Measurements from ENCODE around the gene PAQR3. TPM values are rescaled to one million over a fixed set of nuclear protein-coding genes. Genes with fewer than 3 reads are reported as not detected.

PAQR3 gene
- total and polyA plus RNA-seq, 2 of the 4 experiments (the other 2 are of a cell fraction) = 11.5 to 11.8 TPM

- TF ChIP-seq ELK1 (IDR thresholded peaks at IDR 0.05; ENCODE audit: borderline replicate concordance, low read depth, low read length) (no peak), CEBPB (IDR thresholded peaks at IDR 0.05; ENCODE audit: low read depth, low read length) (no peak), MAZ (IDR thresholded peaks at IDR 0.05; ENCODE audit: borderline replicate concordance, low read depth, low read length) (no peak), RAD21 (IDR thresholded peaks at IDR 0.05; ENCODE audit: low read length) (no peak), CHD1 (IDR thresholded peaks at IDR 0.05; ENCODE audit: low read depth, low read length) (no peak), MAFK (IDR thresholded peaks at IDR 0.05; ENCODE audit: low read depth, low read length) (no peak), NFE2L2 (IDR thresholded peaks at IDR 0.05; ENCODE audit: low read depth, low read length) (no peak), FOS (IDR thresholded peaks at IDR 0.05; ENCODE audit: low read depth, low read length) (no peak), RFX5 (IDR thresholded peaks at IDR 0.05; ENCODE audit: low read depth, low read length) (no peak), POLR2A (IDR thresholded peaks at IDR 0.05; ENCODE audit: low read depth, low read length) (no peak), RCOR1 (IDR thresholded peaks at IDR 0.05; ENCODE audit: insufficient replicate concordance, low read length) (no peak), BHLHE40 (IDR thresholded peaks at IDR 0.05; ENCODE audit: low read depth, low read length) (no peak), CTCF (conservative IDR thresholded peaks at IDR 0.05; ENCODE audit: low read depth, low read length) (no peak), SMC3 (IDR thresholded peaks at IDR 0.05; ENCODE audit: low read depth, low read length) (no peak), MXI1 (IDR thresholded peaks at IDR 0.05; ENCODE audit: borderline replicate concordance, low read depth, low read length) (no peak), USF2 (IDR thresholded peaks at IDR 0.05; ENCODE audit: low read depth, low read length) (no peak)
- CTCF ChIA-PET = no interaction called here
Measured at GRCh38 chr4:78901882-78902281, 37.4 kb downstream of the PAQR3 start.

More at GRCh38 chr4:78901882-78902281, 37.4 kb downstream of the PAQR3 start:
- Histone ChIP-seq H2BK5ac (ENCODE audit: low read depth, low read length, poor library complexity, severe bottlenecking) (no peak overlapping the region), H2BK120ac (ENCODE audit: low read depth, low read length) (no peak overlapping the region), H3K23ac (ENCODE audit: low read depth, low read length) (no peak overlapping the region), H3K9me1 (ENCODE audit: insufficient read depth, low read length) (no peaks in the 10 kb centered on the region), H3K14ac (replicated peaks; ENCODE audit: low read depth, low read length) (no peak overlapping the region), H3K4me3 (ENCODE audit: insufficient read depth, low read depth, low read length) (no peak overlapping the region), H3K4ac (ENCODE audit: low read depth, low read length) (no peak overlapping the region), H2BK15ac (ENCODE audit: low read depth, low read length) (no peak overlapping the region), H2BK20ac (ENCODE audit: low read depth, low read length) (no peak overlapping the region), H3K56ac (ENCODE audit: extremely low read depth, insufficient read depth, low read length) (no peak overlapping the region), H3K9ac (ENCODE audit: low read depth, low read length) (no peak overlapping the region), H2AK9ac (replicated peaks; ENCODE audit: low read depth, low read length, poor library complexity) (no peak overlapping the region), H4K20me1 (ENCODE audit: insufficient read depth, low read length) (no peaks in the 10 kb centered on the region), H3K4me1 (ENCODE audit: control insufficient read depth, insufficient read depth, low read length) (no peaks in the 10 kb centered on the region), H3K4me2 (ENCODE audit: low read depth, low read length) (no peak overlapping the region), H2AK5ac (ENCODE audit: low read depth, low read length) (no peak overlapping the region), H2AFZ (replicated peaks; ENCODE audit: low read length, poor library complexity) (no peak overlapping the region), H3K27me3 (ENCODE audit: control insufficient read depth, insufficient read depth, low read length) (no peaks in the 10 kb centered on the region), H3K79me1 (ENCODE audit: low read depth in 1 of 2, low read length in 2 of 2) (no peaks in the 10 kb centered on the region), H3K9me3 (ENCODE audit: control insufficient read depth, insufficient read depth, low read length) (no peaks in the 10 kb centered on the region), H3K18ac (ENCODE audit: low read depth, low read length) (no peak overlapping the region), H4K8ac (ENCODE audit: low read depth in 2 of 2, low read length in 2 of 2) (no peak overlapping the region), H4K91ac (ENCODE audit: insufficient read depth, low read depth, low read length) (no peak overlapping the region), H3K27ac (ENCODE audit: insufficient read depth, low read length) (no peak overlapping the region), H3K36me3 (ENCODE audit: control insufficient read depth, insufficient read depth, low read length) (peaks cover 2% of the 10 kb centered on the region), H4K5ac (ENCODE audit: low read depth, low read length) (no peak overlapping the region)
- ATAC-seq (ENCODE audit: low read depth) (no peak; the same call in 1 of the 2 replicates), DNase-seq (no peak)
- in situ Hi-C loops (cut with MboI; ENCODE audit: low sequenced_read_pairs) = no loop called here
- no CpG with 5 or more reads among the region's 2 CpGs for WGBS, 2 experiments (ENCODE audit: extremely low coverage in 2 of 2, insufficient read length in 1 of 2)
- no TSS peak for BruUV-seq (replicated peaks)
- POLR2A ChIA-PET (ENCODE audit: unreplicated experiment) = no interaction called here
- intact Hi-C loops (cut with micrococcal nuclease) = no loop called here
- dilution Hi-C loops (cut with HindIII; ENCODE audit: low sequenced_read_pairs, unreplicated experiment) = no loop called here

Measured in IMR-90 (cell line).